GM23338 (cell line): ENCODE data around the gene SUCLG2. TPM values are rescaled to one million over a fixed set of nuclear protein-coding genes. Genes with fewer than 3 reads are reported as not detected.
A peak's percentile ranks its signal among the peaks of the same experiment; 100 is the strongest.

Source experiments
- ATAC-seq: fragments of 200-7000 bp; cut with Tn5 transposase; 3 replicates; pipeline ENCODE4 v1.9.1; 2020
- DNase-seq: peaks from one replicate; pipeline ENCODE4 v3.0.0-alpha.2; 2015; ENCODE audit warnings: low spot score
- H2AFZ ChIP-seq: fragments of 200-600 bp; sonication (generic); 2 replicates; pipeline ENCODE4 v1.8.0; 2016; ENCODE audit warnings: antibody characterized with exemption, mild to moderate bottlenecking, moderate library complexity
- H3F3A ChIP-seq: fragments of 200-600 bp; sonication (generic); replicated peaks from 2 replicates; pipeline ENCODE4 v1.8.0; 2017; ENCODE audit warnings: antibody characterized with exemption, mixed run types, low read depth
- H3K27ac ChIP-seq: fragments of 200-600 bp; sonication (generic); 2 replicates; pipeline ENCODE4 v1.6.1; 2016; ENCODE audit warnings: low read depth
- H3K27me3 ChIP-seq: fragments of 200-600 bp; sonication (generic); 2 replicates; pipeline ENCODE4 v1.8.0; 2016; ENCODE audit warnings: mild to moderate bottlenecking, mixed run types, moderate library complexity; ENCODE audit not compliant: insufficient read depth
- H3K36me3 ChIP-seq: fragments of 200-600 bp; sonication (generic); 2 replicates; pipeline ENCODE4 v1.8.0; 2016; ENCODE audit warnings: mild to moderate bottlenecking; ENCODE audit not compliant: insufficient read depth
- H3K4me1 ChIP-seq: fragments of 200-600 bp; sonication (generic); 2 replicates; pipeline ENCODE4 v1.8.0; 2016; ENCODE audit warnings: mild to moderate bottlenecking, moderate library complexity; ENCODE audit not compliant: insufficient read depth
- H3K4me2 ChIP-seq: fragments of 200-600 bp; sonication (generic); 2 replicates; pipeline ENCODE4 v1.7.1; 2017; ENCODE audit warnings: mixed run types
- H3K4me3 ChIP-seq: fragments of 200-600 bp; sonication (generic); 2 replicates; pipeline ENCODE4 v1.6.1; 2016; ENCODE audit warnings: mixed run types
- H3K79me2 ChIP-seq: fragments of 200-600 bp; sonication (generic); replicated peaks from 2 replicates; pipeline ENCODE4 v1.8.0; 2017; ENCODE audit warnings: mild to moderate bottlenecking; ENCODE audit not compliant: insufficient read depth
- H3K9me2 ChIP-seq: fragments of 200-600 bp; sonication (generic); 2 replicates; pipeline ENCODE4 v1.8.0; 2017; ENCODE audit not compliant: insufficient read depth
- H4K20me1 ChIP-seq: fragments of 200-600 bp; sonication (generic); replicated peaks from 2 replicates; pipeline ENCODE4 v1.8.0; 2017; ENCODE audit warnings: mild to moderate bottlenecking; ENCODE audit not compliant: insufficient read depth
- H3K27ac Mint-ChIP-seq: 2 replicates; pipeline ENCODE4 v1.8.0; 2020; ENCODE audit warnings: inconsistent platforms, mild to moderate bottlenecking, moderate library complexity, mixed read lengths
- H3K27me3 Mint-ChIP-seq: 3 replicates; pipeline ENCODE4 v1.8.0; 2022; ENCODE audit warnings: low read depth, mild to moderate bottlenecking, moderate library complexity, mixed read lengths, inconsistent platforms; ENCODE audit not compliant: insufficient read depth, poor library complexity
- H3K36me3 Mint-ChIP-seq: 3 replicates; pipeline ENCODE4 v1.8.0; 2021; ENCODE audit warnings: low read depth, mild to moderate bottlenecking, inconsistent platforms, moderate library complexity, mixed read lengths
- H3K4me1 Mint-ChIP-seq: 3 replicates; pipeline ENCODE4 v1.8.0; 2020; ENCODE audit warnings: mild to moderate bottlenecking, inconsistent platforms, mixed read lengths
- H3K4me3 Mint-ChIP-seq: 3 replicates; pipeline ENCODE4 v1.8.0; 2021; ENCODE audit warnings: moderate library complexity, mild to moderate bottlenecking, inconsistent platforms, mixed read lengths
- H3K9me3 Mint-ChIP-seq: 3 replicates; pipeline ENCODE4 v1.8.0; 2020; ENCODE audit warnings: moderate library complexity, mild to moderate bottlenecking, inconsistent platforms, mixed read lengths
- CREB1 ChIP-seq: fragments of 250-450 bp; sonication (Bioruptor Pico); IDR thresholded peaks from 2 replicates; pipeline ENCODE4 v1.5.0; 2020; ENCODE audit warnings: low read depth, mild to moderate bottlenecking, moderate library complexity
- EZH2 ChIP-seq: fragments of 200-600 bp; sonication (generic); IDR thresholded peaks from one replicate; pipeline ENCODE4 v1.8.0; 2017; ENCODE audit warnings: antibody characterized with exemption, mild to moderate bottlenecking, low read depth; ENCODE audit not compliant: unreplicated experiment
- EZH2phosphoT487 ChIP-seq: fragments of 200-600 bp; sonication (generic); IDR thresholded peaks from one replicate; pipeline ENCODE4 v1.8.1; 2018; ENCODE audit warnings: antibody characterized with exemption; ENCODE audit not compliant: unreplicated experiment
- JUNB ChIP-seq: IDR thresholded peaks from one replicate; pipeline ENCODE4 v1.6.1; 2016; ENCODE audit warnings: antibody characterized with exemption; ENCODE audit not compliant: unreplicated experiment
- NANOG ChIP-seq: IDR thresholded peaks from 2 replicates; pipeline ENCODE4 v1.6.1; 2016; ENCODE audit warnings: antibody characterized with exemption, borderline replicate concordance
- POLR2AphosphoS5 ChIP-seq: IDR thresholded peaks from 2 replicates; pipeline ENCODE4 v1.6.1; 2016; ENCODE audit warnings: antibody characterized with exemption, low read depth
- STAT1 ChIP-seq: IDR thresholded peaks from one replicate; pipeline ENCODE4 v1.6.1; 2016; ENCODE audit warnings: antibody characterized with exemption; ENCODE audit not compliant: unreplicated experiment
- ZNF114 ChIP-seq: fragments of 250-450 bp; sonication (Bioruptor Pico); IDR thresholded peaks from 2 replicates; pipeline ENCODE4 v1.5.0; 2020; ENCODE audit warnings: mild to moderate bottlenecking, moderate library complexity
- ZNF331 ChIP-seq: fragments of 250-450 bp; sonication (Bioruptor Pico); IDR thresholded peaks from 2 replicates; pipeline ENCODE4 v1.5.0; 2020; ENCODE audit warnings: low read depth, mild to moderate bottlenecking, moderate library complexity
- polyA plus RNA-seq: library from polyadenylated mRNA; unstranded; fragments of >200 nt; fragmentation: Nextera tagmentation; extraction: Ambion mirVana; gene quantifications from 2 replicates; pipeline ENCODE4 v1.2.1, GENCODE V29; 2016
- total RNA-seq: library from RNA; depleted of rRNA; stranded (reverse); fragments of >200 nt; shearing (Covaris generic); gene quantifications from 2 replicates; pipeline ENCODE4 v1.2.3, GENCODE V29; 2014
- TF ChIP-seq, protein P1 (sequence below): fragments of 250-450 bp; sonication (Bioruptor Pico); IDR thresholded peaks from 2 replicates; pipeline ENCODE4 v1.5.0; 2020; ENCODE audit warnings: mild to moderate bottlenecking, moderate library complexity
- TF ChIP-seq, protein P2 (sequence below): IDR thresholded peaks from one replicate; pipeline ENCODE4 v1.6.1; 2018; ENCODE audit warnings: antibody characterized with exemption; ENCODE audit not compliant: unreplicated experiment
- TF ChIP-seq, protein P3 (sequence below), 2 experiments: fragments of 200-600 bp in 1 of 2; sonication (generic) in 1 of 2; conservative IDR thresholded peaks; 2 replicates each; pipeline versions ENCODE4 v1.5.1 to v1.6.1; 2016 to 2017; ENCODE audit warnings: antibody characterized with exemption in 2 of 2, low read depth in 2 of 2, mild to moderate bottlenecking in 2 of 2, moderate library complexity in 1 of 2
- TF ChIP-seq, protein P4 (sequence below): IDR thresholded peaks from 2 replicates; pipeline ENCODE4 v1.6.1; 2016; ENCODE audit warnings: antibody characterized with exemption

Gene SUCLG2
- total and polyA plus RNA-seq, 2 experiments from 2014 or later = 29.3 to 39.0 TPM

DNA sequence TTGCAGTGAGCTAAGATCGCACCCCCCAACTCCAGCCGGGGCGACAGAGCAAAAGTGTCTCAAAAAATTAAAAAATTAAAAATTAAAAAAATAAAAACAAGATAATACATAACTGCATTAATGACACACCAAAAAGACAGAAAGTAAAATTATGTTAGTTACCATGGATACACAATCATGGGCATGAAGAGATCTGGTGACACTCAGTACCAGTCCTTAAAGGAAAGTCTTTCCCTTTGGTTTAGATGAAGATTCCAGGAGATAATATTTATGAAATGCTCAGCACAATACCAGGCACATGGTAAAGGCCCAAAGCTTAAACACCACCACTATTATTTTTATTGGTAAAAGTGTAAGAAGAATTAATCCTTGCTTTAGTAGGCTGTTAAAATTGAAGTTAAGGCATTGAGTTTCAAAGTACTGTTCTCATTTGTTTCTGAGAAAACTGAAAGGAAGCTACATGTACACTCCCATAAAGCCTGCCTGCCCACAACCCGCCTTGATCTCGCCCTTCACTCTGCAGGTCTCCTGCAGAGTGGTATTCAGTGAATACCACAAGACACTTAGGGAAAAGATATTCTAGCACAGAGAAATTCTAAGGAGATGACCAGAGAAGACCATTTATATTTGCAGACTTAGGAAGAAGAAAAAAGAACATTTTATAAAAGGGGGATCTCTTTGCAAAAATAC, 52.3 kb downstream of the SUCLG2 start:
- 0 out of 3 replicates have a peak, but pooled peaks have one; percentile 35 for ATAC-seq

More for the DNA sequence above, 52.3 kb downstream of the SUCLG2 start:
- no peaks in the 10 kb centered on the region for H3K27me3 Mint-ChIP-seq
- Histone ChIP-seq H3K4me3 (no peak overlapping the region), H3K27me3 (no peaks in the 10 kb centered on the region), H3K27ac (no peak overlapping the region), H4K20me1 (no peaks in the 10 kb centered on the region; the same call in 1 of the 2 replicates), H3K4me1 (peaks cover 6% of the 10 kb centered on the region), H3K36me3 (no peaks in the 10 kb centered on the region), H3F3A (no peaks in the 10 kb centered on the region), H3K4me2 (peak overlapping the region; percentile 28; the same call in 1 of the 2 replicates), H3K9me2 (no peaks in the 10 kb centered on the region), H2AFZ (no peak overlapping the region), H3K79me2 (peaks cover 5% of the 10 kb centered on the region; the same call in 1 of the 2 replicates)
- TF ChIP-seq POLR2AphosphoS5 (no peak), ZNF331 (CRISPR knock-in tag) (no peak), NANOG (no peak), STAT1 (no peak), EZH2phosphoT487 (no peak), EZH2 (no peak), ZNF114 (CRISPR knock-in tag) (no peak), JUNB (no peak), CREB1 (CRISPR knock-in tag) (no peak)
- TF ChIP-seq, protein P1, sequence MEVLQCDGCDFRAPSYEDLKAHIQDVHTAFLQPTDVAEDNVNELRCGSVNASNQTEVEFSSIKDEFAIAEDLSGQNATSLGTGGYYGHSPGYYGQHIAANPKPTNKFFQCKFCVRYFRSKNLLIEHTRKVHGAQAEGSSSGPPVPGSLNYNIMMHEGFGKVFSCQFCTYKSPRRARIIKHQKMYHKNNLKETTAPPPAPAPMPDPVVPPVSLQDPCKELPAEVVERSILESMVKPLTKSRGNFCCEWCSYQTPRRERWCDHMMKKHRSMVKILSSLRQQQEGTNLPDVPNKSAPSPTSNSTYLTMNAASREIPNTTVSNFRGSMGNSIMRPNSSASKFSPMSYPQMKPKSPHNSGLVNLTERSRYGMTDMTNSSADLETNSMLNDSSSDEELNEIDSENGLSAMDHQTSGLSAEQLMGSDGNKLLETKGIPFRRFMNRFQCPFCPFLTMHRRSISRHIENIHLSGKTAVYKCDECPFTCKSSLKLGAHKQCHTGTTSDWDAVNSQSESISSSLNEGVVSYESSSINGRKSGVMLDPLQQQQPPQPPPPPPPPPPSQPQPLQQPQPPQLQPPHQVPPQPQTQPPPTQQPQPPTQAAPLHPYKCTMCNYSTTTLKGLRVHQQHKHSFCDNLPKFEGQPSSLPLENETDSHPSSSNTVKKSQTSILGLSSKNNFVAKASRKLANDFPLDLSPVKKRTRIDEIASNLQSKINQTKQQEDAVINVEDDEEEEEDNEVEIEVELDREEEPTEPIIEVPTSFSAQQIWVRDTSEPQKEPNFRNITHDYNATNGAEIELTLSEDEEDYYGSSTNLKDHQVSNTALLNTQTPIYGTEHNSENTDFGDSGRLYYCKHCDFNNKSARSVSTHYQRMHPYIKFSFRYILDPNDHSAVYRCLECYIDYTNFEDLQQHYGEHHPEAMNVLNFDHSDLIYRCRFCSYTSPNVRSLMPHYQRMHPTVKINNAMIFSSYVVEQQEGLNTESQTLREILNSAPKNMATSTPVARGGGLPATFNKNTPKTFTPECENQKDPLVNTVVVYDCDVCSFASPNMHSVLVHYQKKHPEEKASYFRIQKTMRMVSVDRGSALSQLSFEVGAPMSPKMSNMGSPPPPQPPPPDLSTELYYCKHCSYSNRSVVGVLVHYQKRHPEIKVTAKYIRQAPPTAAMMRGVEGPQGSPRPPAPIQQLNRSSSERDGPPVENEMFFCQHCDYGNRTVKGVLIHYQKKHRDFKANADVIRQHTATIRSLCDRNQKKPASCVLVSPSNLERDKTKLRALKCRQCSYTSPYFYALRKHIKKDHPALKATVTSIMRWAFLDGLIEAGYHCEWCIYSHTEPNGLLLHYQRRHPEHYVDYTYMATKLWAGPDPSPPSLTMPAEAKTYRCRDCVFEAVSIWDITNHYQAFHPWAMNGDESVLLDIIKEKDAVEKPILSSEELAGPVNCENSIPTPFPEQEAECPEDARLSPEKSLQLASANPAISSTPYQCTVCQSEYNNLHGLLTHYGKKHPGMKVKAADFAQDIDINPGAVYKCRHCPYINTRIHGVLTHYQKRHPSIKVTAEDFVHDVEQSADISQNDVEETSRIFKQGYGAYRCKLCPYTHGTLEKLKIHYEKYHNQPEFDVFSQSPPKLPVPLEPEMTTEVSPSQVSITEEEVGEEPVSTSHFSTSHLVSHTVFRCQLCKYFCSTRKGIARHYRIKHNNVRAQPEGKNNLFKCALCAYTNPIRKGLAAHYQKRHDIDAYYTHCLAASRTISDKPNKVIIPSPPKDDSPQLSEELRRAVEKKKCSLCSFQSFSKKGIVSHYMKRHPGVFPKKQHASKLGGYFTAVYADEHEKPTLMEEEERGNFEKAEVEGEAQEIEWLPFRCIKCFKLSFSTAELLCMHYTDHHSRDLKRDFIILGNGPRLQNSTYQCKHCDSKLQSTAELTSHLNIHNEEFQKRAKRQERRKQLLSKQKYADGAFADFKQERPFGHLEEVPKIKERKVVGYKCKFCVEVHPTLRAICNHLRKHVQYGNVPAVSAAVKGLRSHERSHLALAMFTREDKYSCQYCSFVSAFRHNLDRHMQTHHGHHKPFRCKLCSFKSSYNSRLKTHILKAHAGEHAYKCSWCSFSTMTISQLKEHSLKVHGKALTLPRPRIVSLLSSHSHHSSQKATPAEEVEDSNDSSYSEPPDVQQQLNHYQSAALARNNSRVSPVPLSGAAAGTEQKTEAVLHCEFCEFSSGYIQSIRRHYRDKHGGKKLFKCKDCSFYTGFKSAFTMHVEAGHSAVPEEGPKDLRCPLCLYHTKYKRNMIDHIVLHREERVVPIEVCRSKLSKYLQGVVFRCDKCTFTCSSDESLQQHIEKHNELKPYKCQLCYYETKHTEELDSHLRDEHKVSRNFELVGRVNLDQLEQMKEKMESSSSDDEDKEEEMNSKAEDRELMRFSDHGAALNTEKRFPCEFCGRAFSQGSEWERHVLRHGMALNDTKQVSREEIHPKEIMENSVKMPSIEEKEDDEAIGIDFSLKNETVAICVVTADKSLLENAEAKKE (CRISPR knock-in tag) = no peak
- TF ChIP-seq, protein P2, sequence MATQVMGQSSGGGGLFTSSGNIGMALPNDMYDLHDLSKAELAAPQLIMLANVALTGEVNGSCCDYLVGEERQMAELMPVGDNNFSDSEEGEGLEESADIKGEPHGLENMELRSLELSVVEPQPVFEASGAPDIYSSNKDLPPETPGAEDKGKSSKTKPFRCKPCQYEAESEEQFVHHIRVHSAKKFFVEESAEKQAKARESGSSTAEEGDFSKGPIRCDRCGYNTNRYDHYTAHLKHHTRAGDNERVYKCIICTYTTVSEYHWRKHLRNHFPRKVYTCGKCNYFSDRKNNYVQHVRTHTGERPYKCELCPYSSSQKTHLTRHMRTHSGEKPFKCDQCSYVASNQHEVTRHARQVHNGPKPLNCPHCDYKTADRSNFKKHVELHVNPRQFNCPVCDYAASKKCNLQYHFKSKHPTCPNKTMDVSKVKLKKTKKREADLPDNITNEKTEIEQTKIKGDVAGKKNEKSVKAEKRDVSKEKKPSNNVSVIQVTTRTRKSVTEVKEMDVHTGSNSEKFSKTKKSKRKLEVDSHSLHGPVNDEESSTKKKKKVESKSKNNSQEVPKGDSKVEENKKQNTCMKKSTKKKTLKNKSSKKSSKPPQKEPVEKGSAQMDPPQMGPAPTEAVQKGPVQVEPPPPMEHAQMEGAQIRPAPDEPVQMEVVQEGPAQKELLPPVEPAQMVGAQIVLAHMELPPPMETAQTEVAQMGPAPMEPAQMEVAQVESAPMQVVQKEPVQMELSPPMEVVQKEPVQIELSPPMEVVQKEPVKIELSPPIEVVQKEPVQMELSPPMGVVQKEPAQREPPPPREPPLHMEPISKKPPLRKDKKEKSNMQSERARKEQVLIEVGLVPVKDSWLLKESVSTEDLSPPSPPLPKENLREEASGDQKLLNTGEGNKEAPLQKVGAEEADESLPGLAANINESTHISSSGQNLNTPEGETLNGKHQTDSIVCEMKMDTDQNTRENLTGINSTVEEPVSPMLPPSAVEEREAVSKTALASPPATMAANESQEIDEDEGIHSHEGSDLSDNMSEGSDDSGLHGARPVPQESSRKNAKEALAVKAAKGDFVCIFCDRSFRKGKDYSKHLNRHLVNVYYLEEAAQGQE = no peak
- TF ChIP-seq, protein P3, sequence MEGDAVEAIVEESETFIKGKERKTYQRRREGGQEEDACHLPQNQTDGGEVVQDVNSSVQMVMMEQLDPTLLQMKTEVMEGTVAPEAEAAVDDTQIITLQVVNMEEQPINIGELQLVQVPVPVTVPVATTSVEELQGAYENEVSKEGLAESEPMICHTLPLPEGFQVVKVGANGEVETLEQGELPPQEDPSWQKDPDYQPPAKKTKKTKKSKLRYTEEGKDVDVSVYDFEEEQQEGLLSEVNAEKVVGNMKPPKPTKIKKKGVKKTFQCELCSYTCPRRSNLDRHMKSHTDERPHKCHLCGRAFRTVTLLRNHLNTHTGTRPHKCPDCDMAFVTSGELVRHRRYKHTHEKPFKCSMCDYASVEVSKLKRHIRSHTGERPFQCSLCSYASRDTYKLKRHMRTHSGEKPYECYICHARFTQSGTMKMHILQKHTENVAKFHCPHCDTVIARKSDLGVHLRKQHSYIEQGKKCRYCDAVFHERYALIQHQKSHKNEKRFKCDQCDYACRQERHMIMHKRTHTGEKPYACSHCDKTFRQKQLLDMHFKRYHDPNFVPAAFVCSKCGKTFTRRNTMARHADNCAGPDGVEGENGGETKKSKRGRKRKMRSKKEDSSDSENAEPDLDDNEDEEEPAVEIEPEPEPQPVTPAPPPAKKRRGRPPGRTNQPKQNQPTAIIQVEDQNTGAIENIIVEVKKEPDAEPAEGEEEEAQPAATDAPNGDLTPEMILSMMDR (conservative IDR thresholded peaks at IDR 0.05; ENCODE audit: low read depth in 2 of 2) = no peak
- TF ChIP-seq, protein P4, sequence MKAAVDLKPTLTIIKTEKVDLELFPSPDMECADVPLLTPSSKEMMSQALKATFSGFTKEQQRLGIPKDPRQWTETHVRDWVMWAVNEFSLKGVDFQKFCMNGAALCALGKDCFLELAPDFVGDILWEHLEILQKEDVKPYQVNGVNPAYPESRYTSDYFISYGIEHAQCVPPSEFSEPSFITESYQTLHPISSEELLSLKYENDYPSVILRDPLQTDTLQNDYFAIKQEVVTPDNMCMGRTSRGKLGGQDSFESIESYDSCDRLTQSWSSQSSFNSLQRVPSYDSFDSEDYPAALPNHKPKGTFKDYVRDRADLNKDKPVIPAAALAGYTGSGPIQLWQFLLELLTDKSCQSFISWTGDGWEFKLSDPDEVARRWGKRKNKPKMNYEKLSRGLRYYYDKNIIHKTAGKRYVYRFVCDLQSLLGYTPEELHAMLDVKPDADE = no peak
- H3K36me3 Mint-ChIP-seq = peaks cover 7% of the 10 kb centered on the region; the same call in 2 of the 3 replicates
- no peak overlapping the region for H3K4me3 Mint-ChIP-seq
- H3K27ac Mint-ChIP-seq = no peak overlapping the region
- H3K4me1 Mint-ChIP-seq = peaks cover 17% of the 10 kb centered on the region
- H3K9me3 Mint-ChIP-seq = no peaks in the 10 kb centered on the region
- DNase-seq = no peak
